NCI-H2196 treated with DMSO at 0.1 percent for 48 hours (cell line): ENCODE results near the gene ABCC6.
"Not testable (repeated sequence)": the region's sequence is repeated elsewhere in the genome, so short reads cannot be mapped to it uniquely, and the experiment has no call there.

Experiments
- DNase-seq: peaks from one replicate; lab custom pipeline; 2025; ENCODE audit not compliant: unreplicated experiment; lab: John Stamatoyannopoulos, UW

The ABCC6 gene

DNA sequence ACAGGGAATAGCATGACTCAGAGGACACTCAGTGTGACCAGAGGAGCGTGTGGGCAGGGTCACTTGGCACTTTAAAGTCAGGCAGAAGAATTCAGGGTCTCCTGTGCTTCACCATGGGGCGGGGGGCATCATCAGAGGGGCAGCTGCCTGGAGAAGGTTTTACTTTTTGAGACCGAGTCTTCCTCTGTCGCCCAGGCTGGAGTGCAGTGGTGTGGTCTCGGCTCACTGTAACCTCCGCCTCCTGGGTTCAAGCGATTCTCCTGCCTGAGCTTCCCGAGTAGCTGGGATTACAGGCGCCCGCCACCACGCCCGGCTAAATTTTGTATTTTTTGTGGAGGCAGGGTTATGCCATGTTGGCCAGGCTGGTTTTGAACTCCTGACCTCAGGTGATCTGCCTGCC is 32.3 kb downstream of the ABCC6 start:
- DNase-seq: not testable (repeated sequence)

DNA sequence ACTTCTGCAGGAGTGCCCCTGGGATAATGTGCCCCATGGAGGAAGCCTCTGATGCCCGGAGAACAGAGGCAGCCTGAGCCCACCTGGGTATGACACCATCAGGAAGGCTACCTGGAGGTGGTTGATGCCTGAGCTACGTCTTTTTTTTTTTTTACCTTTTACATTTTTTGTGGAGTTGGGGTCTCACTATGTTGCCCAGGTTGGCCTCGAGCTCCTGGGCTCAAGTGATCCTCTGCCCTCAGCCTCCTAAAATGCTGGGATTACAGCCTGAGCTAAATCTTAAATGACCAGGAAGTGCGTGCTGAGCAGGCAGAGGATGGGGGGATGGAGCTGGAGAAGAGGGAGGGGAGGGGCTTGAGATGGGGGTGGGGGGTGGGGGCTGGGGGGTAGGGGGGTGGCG is 32.7 kb downstream of the ABCC6 start:
- no peak for DNase-seq

DNA sequence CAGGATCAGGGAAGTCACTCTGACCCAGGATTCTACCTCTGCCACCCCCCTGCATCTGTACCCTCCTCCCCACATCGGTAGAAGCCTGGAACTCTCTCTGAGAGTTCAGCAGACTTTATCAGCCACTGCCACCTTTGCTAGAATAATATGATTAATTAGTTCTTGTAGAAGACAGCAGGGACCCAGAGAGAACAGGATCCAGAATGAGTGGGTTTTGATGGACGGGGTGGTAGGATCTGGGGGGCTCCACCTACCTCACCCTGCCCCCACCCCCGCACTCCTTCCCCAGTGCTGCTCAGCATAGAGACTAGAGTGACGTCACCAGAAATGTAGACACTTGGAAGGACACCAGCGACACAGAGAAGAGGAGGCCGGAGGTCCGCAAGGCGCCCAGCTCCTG is 33.5 kb downstream of the ABCC6 start:
- no peak for DNase-seq

DNA sequence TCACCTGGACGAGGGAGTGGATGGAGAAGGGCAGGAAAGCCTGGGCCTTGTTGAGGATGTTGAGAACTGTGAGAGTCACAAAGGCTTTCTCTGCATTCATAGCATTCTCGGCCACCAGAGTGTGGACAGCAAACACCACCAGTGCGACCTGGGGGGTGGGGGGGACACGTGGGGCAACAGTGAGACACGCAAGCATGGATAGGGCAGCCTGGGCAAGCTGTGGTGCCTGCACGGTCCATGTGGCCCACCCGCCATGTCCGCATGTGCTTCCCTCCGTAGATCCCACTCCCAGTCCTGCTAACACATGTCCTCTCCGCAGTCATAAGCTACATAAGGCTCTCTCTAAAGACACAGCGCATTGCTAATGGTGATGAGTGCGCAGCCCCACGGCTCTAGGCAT is 34.5 kb downstream of the ABCC6 start:
- no peak for DNase-seq

DNA sequence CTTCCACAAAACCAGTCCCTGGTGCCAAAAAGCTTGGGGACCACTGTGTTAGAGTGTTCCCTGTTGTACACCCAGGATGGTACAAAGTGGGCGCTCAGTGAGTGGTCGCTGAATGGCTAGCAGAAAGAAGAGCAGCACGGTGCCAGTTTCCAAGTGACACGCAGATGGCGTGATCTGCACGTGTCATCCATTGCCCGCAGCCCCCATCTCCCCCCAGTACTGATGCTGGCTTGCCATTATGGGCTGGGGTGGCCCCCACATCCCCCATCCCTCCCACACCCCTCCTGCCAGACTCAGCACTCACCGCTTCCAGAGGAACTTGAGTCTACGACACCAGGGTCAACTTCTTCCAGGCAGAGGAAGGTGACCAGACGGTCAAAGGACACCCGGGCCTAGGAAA is 36.5 kb downstream of the ABCC6 start:
- DNase-seq: no peak

DNA sequence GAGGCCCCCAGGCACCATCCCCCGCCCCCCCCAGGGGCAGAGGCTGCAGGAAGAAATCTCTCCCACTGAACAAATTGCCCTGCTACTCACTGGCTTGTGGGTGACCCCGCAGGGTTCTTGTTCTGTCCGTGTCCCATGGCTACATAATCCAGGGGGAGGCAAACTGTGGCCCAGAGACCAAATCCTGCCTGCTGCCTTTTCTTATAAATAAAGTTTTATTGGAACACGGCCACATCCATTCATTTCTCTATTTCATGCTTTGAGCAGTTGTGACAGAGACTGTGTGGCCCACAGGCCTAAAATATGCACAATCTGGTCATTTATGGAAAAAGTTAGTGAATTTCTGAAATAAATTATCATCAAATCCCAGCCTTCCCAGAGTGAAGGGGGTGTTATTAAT is 38.2 kb downstream of the ABCC6 start:
- DNase-seq: no peak

DNA sequence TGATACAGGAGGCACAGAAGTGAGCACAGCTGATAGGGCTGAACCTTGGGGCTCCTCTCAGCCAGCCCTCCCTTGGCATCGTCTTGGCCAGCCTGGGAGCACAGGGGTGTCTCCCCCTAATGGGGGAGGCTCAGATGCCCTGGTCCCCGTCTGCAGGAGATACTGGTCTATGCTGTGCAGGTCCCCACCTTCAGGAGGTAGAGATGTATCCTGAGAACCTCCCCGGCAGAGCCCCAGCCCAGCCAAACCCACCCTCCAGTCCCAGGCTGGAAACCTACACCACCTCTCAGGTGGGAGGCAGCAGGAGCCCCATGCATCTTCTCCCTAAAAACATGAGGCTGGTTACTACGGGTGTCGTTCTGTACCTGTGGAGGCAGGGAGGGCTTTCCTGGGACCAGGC is 38.7 kb downstream of the ABCC6 start:
- DNase-seq: no peak

DNA sequence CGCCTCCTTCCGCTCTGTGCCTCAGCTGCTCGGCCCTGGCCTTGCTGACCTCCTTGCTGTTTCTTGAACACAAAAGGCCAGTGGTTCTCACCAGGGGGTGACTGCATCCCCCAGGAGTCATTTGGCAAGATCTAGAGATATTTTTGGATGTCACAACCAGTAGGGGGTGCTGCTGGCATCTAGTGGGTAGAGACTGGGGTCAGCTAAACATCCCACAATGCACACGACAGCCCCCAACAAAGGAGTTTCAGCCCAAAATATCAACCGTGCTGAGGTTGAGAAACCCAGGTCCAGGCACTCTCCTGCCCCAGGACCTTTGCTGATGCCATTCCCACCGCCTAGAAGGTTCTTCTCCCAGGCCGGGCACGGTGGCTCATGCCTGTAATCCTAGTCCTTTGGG is 39.7 kb downstream of the ABCC6 start:
- DNase-seq: no peak

DNA sequence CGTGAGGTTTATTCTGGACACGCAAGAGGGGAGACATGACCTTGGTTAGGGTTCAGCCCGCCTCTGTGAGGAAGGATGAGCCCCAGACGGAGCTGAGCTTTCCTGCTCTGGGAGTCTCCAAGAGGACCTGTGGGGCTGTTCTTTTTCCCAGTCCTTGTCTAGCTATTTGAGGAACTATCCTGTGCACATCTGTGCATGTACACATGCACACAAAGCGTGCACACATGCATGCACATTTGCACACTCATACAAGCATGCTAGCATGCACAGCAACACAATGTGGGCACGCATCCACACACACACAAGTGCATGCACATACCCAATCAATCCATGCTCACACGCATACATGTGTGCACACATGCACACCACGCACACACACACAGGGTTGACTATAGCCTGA is 40.4 kb downstream of the ABCC6 start:
- no peak for DNase-seq

DNA sequence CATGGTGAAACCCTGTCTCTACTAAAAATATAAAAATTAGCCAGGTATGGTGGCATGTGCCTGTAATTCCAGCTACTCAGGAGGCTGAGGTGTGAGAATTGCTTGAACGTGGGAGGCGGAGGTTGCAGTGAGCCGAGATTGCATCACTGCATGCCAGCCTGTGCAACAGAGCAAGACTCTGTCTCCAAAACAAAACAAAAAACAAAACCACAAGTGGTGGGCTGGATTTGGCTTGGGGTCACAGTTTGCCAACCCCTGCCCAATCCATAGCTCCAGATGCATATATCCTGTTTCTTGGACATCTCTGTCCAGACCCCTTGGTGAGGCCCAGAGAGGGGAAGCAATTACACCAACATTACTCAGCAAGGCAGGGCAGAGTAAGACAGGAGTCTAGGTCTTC is 41.5 kb downstream of the ABCC6 start:
- DNase-seq: not testable (repeated sequence)

DNA sequence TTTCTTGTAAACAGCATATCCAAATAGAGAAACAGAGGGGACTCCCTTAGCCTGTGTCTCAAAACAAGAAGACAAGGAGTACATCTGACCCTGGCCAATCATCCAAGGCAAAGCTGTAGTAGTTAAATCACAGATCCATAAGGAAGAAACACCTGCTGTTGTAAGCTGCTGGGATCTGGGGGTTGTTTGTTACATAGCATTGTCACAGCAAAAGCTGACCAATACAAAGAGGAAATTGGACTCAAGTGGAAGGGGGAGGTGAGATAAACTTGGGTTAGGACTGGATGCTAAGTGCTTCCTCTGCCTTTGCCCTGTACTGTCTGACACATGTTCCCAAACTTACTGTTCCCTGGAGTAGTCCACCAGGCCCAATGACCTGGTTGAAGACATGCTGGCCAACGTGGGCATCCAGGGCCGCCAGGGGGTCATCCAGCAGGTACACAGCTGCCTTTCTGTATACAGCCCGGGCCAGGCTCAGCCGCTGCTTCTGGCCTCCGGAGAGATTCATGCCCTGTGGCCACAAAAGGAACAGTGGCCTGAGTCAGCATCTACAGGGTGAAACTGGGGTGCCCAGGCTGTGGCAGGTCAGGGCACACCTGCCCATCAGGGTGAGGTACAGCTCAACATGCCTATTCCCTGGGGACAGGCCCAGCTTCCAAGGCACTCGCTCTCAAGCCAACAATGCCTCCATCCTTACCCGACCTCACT is 44.7 kb downstream of the ABCC6 start:
- no peak for DNase-seq

DNA sequence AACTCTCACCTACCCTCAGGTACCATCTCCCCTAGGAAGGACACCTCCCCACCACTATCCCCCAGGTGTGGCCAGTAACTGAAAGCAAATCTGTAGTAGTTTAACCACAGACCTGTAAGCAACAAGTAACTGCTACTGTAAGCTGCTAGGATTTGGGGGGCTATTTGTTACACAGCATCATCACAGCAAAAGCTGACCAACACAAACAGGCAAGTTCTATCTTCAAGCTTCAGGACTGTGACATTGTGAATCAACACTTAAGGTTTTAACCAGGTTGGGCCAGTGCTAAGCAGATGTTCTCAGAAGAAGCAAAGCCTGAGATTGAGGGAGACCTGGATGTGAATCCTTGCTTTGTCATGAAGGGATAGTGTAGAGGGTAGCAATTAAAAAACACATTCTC is 47.0 kb downstream of the ABCC6 start:
- DNase-seq: no peak

DNA sequence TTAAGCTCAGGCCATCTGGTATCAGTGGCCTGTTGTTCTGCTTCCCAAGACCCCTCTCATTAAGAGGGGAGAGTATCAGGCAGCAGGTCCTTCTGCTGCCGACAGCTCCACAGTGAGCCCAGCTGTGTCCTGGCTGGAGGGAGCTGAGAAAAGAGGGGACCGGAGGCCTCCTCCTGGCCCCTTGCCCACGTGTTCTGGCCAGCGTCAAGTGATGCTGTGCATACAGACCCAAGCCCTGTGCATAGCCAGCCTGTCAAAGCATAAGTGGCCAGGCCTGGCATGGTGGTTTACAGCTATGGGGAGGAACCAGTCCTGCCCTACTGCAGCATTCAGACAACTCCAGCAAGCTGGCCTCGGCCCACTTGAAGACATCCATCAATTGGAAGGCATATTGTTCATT is 48.0 kb downstream of the ABCC6 start:
- no peak for DNase-seq

DNA sequence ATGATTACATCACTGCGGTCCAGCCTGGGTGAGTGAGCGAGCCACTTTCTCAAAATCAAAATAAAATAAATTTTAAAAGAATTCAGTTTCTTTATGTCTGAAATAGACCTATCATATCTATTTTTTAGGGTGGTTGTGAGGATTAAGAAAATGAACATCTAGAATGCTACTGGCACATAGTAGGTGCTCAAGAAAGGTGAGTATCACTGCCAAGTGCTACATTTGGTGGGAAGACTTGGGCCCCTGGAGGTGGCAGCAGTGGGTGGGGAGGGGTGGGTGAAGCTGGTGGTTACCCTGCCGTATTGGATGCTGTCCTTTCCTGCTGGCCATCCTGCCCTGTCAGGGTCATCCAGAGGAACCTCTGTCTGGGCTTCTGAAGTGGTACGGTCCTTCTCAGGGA is 50.3 kb downstream of the ABCC6 start:
- no peak for DNase-seq

DNA sequence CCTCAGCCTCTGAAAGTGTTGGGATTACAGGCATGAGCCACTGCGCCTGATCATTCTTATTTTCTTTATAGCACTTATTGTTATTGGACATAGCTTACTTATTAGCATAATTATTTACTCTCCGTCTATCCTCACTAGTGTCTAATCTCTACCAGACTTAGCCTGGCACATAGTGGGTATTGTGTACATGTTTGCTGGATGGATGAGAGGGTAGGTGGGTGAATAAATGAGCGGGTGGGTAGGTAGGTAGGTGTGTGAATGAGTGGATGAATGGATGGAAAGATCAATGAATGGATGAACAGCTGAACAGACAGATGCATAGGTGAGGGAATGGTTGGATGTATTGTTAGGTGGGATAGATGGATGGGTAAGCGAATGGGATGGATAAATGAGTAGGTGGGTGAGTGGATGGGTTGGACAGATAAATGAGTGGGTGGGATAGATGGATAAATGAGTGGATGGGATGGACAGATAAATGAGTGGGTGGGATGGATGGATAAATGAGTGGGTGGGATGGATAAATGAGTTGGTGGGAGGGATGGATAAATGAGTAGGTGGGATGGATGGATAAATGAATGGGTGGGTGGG is 51.9 kb downstream of the ABCC6 start:
- no peak for DNase-seq

DNA sequence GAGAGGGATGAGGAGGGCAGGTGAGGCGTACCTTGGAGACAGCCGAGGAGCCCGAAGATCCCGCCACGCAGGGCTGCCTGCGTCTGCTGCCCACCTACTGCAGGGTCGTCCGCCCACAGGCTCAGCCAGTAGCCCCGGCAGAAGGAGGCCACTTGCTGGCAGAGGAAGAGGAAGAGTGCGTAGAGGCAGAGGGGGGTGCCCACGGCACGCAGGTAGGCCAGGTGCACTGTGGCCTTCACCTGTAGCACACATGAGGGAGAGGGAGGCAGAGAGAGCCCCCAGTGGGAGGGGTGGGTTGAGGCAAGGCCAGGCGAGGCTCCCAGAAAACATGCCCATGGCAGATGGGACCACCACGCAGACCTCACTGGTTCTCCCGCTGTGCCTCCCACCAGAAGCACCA is 53.7 kb downstream of the ABCC6 start:
- DNase-seq: no peak

DNA sequence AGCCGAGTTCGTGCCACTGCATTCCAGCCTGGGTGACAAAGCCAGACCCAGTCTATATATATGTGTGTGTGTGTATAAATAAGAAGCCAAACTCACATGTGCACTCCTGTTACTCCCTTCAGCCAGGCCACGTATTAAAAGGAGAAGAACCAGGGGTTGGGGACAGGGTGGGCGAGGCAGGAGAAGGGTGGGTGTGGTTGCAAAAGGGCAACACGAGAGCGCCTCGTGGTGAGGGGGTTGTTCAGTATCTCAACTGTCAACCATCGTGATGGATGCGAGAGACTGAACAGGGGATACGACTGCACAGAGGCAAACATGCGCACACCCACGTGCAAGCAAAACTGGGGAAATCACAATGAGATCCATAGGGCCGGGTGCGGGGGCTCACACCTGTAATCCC is 54.9 kb downstream of the ABCC6 start:
- no peak for DNase-seq

DNA sequence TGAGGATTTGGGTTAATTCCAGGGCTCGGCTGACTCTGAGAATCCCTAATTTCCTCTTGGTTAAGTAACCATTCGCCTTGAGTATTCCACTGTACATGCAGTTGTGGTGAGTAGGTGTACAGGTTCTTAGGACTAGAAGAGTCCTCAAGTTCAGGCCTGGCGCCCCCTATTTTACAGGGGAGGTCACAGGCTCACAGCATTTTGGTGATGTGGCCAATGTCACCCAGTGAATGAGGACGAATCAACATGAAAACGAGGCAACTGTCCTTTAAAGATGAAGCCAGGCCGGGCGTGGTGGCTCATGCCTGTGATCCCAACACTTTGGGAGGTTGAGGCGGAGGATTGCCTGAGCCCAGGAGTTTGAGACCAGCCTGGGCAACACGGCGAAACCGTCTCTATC is 55.4 kb downstream of the ABCC6 start:
- DNase-seq: no peak

DNA sequence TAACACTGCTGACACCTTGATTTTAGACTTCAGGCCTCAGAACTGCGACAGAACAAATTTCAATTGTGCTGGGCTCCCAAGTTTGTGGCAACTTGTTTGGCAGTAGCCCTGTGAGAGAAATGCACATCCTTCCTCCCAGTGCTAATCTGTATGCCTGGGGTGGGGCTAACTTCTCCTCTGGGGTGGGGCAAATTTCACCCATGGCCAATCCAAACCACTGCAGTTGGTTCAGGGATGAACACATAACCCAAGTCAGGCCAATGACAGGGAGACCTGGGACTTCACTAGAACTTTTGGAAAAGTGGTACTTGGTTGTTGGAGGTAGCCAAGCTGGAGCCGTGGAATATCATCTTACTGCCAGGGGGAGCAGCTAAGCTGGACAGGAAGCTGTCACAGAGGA is 56.3 kb downstream of the ABCC6 start:
- no peak for DNase-seq

DNA sequence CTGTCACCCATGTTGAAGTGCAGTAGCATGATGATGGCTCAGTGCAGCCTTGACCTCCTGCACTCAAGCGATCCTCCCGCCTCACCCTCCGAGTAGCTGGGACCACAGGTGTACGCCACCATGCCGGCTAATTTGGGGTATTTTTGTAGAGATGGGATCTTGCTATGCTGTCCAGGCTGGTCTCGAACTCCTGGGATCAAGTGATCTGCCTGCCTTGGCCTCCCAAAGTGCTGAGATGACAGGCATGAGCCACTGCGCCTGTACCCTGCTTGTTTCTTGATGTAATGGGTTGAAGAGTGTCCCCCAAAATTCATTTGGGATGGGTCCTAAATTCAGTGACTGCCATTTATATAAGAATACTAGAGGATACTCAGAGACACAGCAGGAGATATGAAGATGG is 57.2 kb downstream of the ABCC6 start:
- no peak for DNase-seq

DNA sequence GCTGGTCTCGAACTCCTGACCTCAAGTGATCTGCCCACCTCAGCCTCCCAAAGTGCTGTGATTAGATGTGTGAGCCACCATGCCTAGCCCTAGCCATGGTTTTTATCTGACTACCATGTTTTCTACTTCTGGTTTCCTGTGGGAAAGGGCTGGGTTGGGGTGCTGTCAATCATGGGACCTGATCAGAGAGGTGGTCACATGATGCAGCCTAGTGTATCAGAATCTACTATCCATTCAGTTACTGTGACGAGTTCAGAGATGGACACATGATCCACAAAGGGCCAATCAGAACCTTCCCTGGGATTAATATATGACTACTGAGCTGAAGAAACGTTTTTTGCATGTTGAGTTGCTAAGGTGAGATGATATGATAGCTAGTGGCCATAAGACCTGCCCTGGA is 59.1 kb downstream of the ABCC6 start:
- no peak for DNase-seq

DNA sequence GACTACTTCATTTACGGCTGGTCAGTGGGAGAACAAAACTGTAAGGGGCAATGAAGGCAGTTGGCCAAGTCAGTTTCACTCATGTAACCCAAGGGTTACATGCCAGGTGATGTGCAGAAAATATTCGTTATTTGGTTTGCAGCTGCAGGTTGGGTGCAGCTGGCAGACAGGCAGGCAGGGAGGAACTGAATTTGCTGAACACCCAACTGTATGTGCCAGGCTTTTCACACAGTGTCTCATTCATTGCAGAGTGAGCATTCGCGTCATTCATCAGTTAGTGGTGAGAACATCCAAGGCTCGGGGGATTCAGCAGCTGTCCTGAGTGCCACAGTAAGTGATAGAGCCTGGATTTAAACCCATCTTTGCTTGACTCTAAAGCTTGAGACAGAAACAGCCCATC is 59.7 kb downstream of the ABCC6 start:
- peak; percentile 11 for DNase-seq

DNA sequence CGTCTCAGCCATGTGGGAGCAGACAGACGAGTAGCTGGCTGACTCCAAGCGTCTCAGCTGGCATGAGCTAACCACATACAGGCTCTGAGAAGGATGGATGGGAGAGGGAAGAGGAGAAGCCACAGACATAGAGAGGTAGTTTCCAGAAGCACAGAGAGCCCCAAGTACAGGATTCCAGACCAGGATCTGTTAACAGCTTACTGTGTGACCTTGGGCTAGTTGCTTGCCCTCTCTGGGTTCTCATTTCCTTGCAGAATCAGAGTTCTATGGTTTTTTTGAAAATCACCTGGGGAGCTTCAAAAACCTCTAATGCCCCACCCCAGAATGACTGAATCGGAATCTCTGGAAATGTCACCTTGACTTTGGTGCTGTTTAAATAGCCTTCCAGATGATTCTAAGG is 60.2 kb downstream of the ABCC6 start:
- no peak for DNase-seq
